GM12864 (cell line): Measurements from ENCODE around the gene TSSK6.

Experiments
- DNase-seq: peaks from one replicate; pipeline ENCODE4 v3.0.0-alpha.2; 2011; ENCODE audit warnings: low read depth
- H3K4me3 ChIP-seq: 2 replicates; pipeline ENCODE4 v1.5.1; 2011; ENCODE audit warnings: mild to moderate bottlenecking, low read depth, low read length, control low read depth
- CTCF ChIP-seq: IDR thresholded peaks from 2 replicates; pipeline ENCODE4 v1.5.1; 2011; ENCODE audit warnings: low read depth, mild to moderate bottlenecking, moderate library complexity, low read length, control low read depth, inconsistent platforms; ENCODE audit errors: missing control alignments

The TSSK6 gene

GRCh38 chr19:19514881-19515641 is at the start of gene TSSK6:
Gene TSSK6 (minus strand): TSS chr19:19515548. CDS start chr19:19515427, 121 bp downstream.
- no peak for DNase-seq
- peak within 1 kb of the TSS; percentile 93 for H3K4me3 ChIP-seq
- no peak for TF ChIP-seq CTCF

GRCh38 chr19:19563348-19563848 is 48.0 kb upstream of the TSSK6 start:
- no peak for DNase-seq
- TF ChIP-seq CTCF, result no peak
- H3K4me3 ChIP-seq, result no peak overlapping the region

DNA sequence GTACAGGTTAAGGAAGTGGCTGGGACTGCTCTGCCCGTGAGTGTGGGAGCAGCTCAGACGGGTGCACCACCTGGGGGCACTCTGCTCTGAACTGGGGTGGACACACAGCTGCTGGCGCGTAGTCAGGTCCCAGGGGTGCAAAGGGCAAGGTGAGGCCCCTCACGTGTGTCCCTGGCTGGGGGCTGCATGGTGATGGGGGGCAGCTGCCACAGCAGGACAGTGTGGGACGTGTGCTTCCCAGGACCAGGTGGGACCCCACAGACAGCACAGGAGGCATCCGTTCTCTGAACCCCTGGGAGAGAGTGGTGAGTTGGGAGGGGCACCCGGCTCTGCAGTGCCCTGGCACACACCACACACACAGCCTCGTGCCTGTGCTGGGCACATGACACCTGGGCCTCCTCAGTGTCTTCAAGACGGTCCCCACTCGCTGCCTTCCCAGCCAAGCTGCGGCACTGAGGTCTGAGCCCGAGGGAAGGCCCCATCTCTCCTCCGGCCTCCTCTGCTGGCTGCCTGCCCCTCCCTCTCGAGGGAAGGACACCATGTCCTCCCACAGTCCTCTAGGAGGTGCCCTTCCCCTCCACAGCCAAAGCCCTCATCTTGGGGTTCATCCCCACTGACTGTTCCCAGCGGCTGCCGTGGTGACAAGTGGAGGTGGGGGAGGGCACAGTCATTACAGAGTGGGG is 47.5 kb upstream of the TSSK6 start:
- TF ChIP-seq CTCF, result peak; percentile 9
- no peak for DNase-seq
- H3K4me3 ChIP-seq, result no peak overlapping the region

- DNase-seq, result no peak
- H3K4me3 ChIP-seq, result no peak overlapping the region
- no peak for TF ChIP-seq CTCF
These were observed 46.8 kb upstream of the TSSK6 start for GRCh38 chr19:19561946-19562664.

DNA sequence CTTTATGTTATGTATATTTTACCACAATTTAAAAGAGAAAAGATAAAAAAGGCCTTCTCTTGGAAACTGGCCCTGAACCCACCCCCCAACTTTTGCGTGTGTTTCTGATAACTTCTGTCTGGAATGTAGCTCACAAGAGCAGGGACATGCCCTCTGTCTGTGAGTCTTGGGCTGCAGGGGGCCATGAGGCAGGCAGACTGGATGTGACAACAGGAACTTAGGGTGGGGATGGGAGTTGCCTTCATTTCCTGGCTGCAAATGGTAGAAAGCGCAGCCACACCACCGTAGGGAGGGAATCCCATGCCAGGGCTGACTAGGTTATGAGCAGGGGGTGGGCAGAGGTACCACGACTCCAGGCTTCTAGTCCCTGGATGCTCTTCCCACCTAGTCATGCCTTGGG is 44.6 kb upstream of the TSSK6 start:
- no peak for TF ChIP-seq CTCF
- H3K4me3 ChIP-seq, result no peak overlapping the region
- no peak for DNase-seq

- no peak for DNase-seq
- H3K4me3 ChIP-seq, result no peak overlapping the region
- no peak for TF ChIP-seq CTCF
These were observed 43.3 kb upstream of the TSSK6 start for GRCh38 chr19:19558636-19559035.
